HepG2 (cell line): Measurements from ENCODE around the gene FGFR2. TPM values are rescaled to one million over a fixed set of nuclear protein-coding genes. Genes with fewer than 3 reads are reported as not detected.

Experiments
- ATAC-seq: fragments of 200-7000 bp; cut with Tn5 transposase; 3 replicates; pipeline ENCODE4 v1.9.1; 2020; ENCODE audit warnings: mild to moderate bottlenecking, moderate library complexity
- BruUV-seq: library from RNA; stranded (reverse); fragments of 400-500 nt; replicated peaks from 2 replicates; lab custom pipeline; 2021; lab: Mats Ljungman, UMichigan
- CTCF ChIA-PET: fragments of 300-600 bp; formaldehyde crosslinking; extraction: SDS; loops from one replicate; lab custom pipeline; 2021; ENCODE audit warnings: low total read pairs, inconsistent platforms, low intra/inter-chr PET ratio; lab: Yijun Ruan, JAX
- POLR2A ChIA-PET: fragments of 350-600 bp; sonication (Branson Sonifier 250); formaldehyde crosslinking; loops from one replicate; lab custom pipeline; 2020; ENCODE audit warnings: antibody characterized with exemption, inconsistent platforms; lab: Yijun Ruan, JAX
- DNase-seq: peaks from one replicate; pipeline ENCODE4 v3.0.0-alpha.2; 2015; ENCODE audit warnings: low spot score
- FAIRE-seq: peaks from 3 replicates; lab custom pipeline; 2011; peaks lifted over from hg19 to GRCh38; lab: Jason Lieb, UNC
- H2AFZ ChIP-seq: one replicate; pipeline ENCODE4 v1.6.1; 2011; ENCODE audit warnings: low read length, inconsistent platforms
- H3K27ac ChIP-seq: fragments of 300-600 bp; 3 replicates; pipeline ENCODE4 v1.8.0; 2011; ENCODE audit warnings: mixed run types, mild to moderate bottlenecking, mixed read lengths, low read length, inconsistent platforms; ENCODE audit not compliant: insufficient read depth; ENCODE audit errors: extremely low read length
- H3K27me3 ChIP-seq, 2 experiments: fragments of 200-600 bp in 1 of 2; 2 replicates in 1 of 2; 3 replicates in 1 of 2; pipeline versions ENCODE4 v1.6.0 to v1.8.0; 2011; ENCODE audit warnings: low read length in 2 of 2, mild to moderate bottlenecking in 2 of 2, moderate library complexity in 2 of 2, inconsistent platforms in 1 of 2; ENCODE audit not compliant: insufficient read depth in 2 of 2, control insufficient read depth in 1 of 2
- H3K36me3 ChIP-seq, 2 experiments: fragments of 200-600 bp in 1 of 2; replicated peaks in 1 of 2; 2 replicates in 1 of 2; 3 replicates in 1 of 2; pipeline versions ENCODE4 v1.5.1 to v1.8.0; 2011; ENCODE audit warnings: low read length in 2 of 2, inconsistent platforms in 1 of 2; ENCODE audit not compliant: insufficient read depth in 2 of 2, control insufficient read depth in 1 of 2
- H3K4me1 ChIP-seq: 2 replicates; pipeline ENCODE4 v1.5.1; 2012; ENCODE audit warnings: low read length, inconsistent platforms; ENCODE audit not compliant: insufficient read depth
- H3K4me2 ChIP-seq: 2 replicates; pipeline ENCODE4 v1.6.0; 2011; ENCODE audit warnings: low read depth, low read length, inconsistent platforms
- H3K4me3 ChIP-seq, 3 experiments: fragments of 200-600 bp in 1 of 3; sonication (generic), shearing (Covaris generic) in 1 of 3; replicated peaks in 1 of 3; 2 replicates each; pipeline ENCODE4 v1.5.1; 2011 to 2016; ENCODE audit warnings: low read length in 3 of 3, inconsistent platforms in 2 of 3, low read depth in 2 of 3, mild to moderate bottlenecking in 2 of 3, control low read depth in 1 of 3, mixed read lengths in 1 of 3; ENCODE audit not compliant: insufficient read depth in 1 of 3
- H3K79me2 ChIP-seq: one replicate; pipeline ENCODE4 v1.6.1; 2011; ENCODE audit warnings: low read length, inconsistent platforms; ENCODE audit not compliant: insufficient read depth
- H3K9ac ChIP-seq: 2 replicates; pipeline ENCODE4 v1.6.0; 2011; ENCODE audit warnings: mild to moderate bottlenecking, low read depth, low read length, inconsistent platforms; ENCODE audit not compliant: insufficient read depth
- H3K9me3 ChIP-seq: 2 replicates; pipeline ENCODE4 v1.5.1; 2012; ENCODE audit warnings: mild to moderate bottlenecking, low read length
- H4K20me1 ChIP-seq: 2 replicates; pipeline ENCODE4 v1.6.0; 2011; ENCODE audit warnings: inconsistent platforms, mild to moderate bottlenecking, low read length, moderate library complexity; ENCODE audit not compliant: insufficient read depth
- ARHGAP35 ChIP-seq: sonication (generic); formaldehyde crosslinking; IDR thresholded peaks from 2 replicates; pipeline ENCODE4 v1.9.0; 2022; ENCODE audit warnings: mild to moderate bottlenecking, inconsistent platforms, moderate library complexity, missing genetic modification reagents, borderline replicate concordance
- CEBPZ ChIP-seq: IDR thresholded peaks from 2 replicates; pipeline ENCODE4 v1.6.1; 2012; ENCODE audit warnings: low read length, improper control_type of control experiment
- IRF2 ChIP-seq: IDR thresholded peaks from 2 replicates; pipeline ENCODE4 v1.6.1; 2018; ENCODE audit warnings: missing genetic modification reagents, missing compliant biosample characterization
- MAZ ChIP-seq, 2 experiments: sonication (generic) in 1 of 2; formaldehyde crosslinking in 1 of 2; IDR thresholded peaks; 2 replicates each; pipeline versions ENCODE4 v1.5.0 to v1.6.1; 2012 to 2020; ENCODE audit warnings: low read depth in 2 of 2, mild to moderate bottlenecking in 2 of 2, borderline replicate concordance in 1 of 2, improper control_type of control experiment in 1 of 2, low read length in 1 of 2, missing genetic modification reagents in 1 of 2, moderate library complexity in 1 of 2
- PBX3 ChIP-seq: sonication (generic); formaldehyde crosslinking; IDR thresholded peaks from 2 replicates; pipeline ENCODE4 v1.8.1; 2023; ENCODE audit warnings: missing genetic modification reagents, inconsistent platforms, borderline replicate concordance
- RXRA ChIP-seq: sonication (generic); formaldehyde crosslinking; IDR thresholded peaks from 2 replicates; pipeline ENCODE4 v1.5.1; 2020; ENCODE audit warnings: missing genetic modification reagents
- SNRNP70 ChIP-seq: fragments of 200-400 bp; formaldehyde crosslinking; IDR thresholded peaks from 2 replicates; pipeline ENCODE4 v1.6.1; 2017; ENCODE audit warnings: mild to moderate bottlenecking, low read depth, low read length, moderate library complexity
- ZC3H4 ChIP-seq: sonication (generic); formaldehyde crosslinking; IDR thresholded peaks from 2 replicates; pipeline ENCODE4 v1.4.0; 2020; ENCODE audit warnings: missing genetic modification reagents, borderline replicate concordance
- ZFP1 ChIP-seq: IDR thresholded peaks from 2 replicates; pipeline ENCODE4 v1.6.1; 2016
- ZNF232 ChIP-seq: sonication (generic); formaldehyde crosslinking; IDR thresholded peaks from 2 replicates; pipeline ENCODE4 v1.4.0; 2020; ENCODE audit warnings: missing genetic modification reagents, borderline replicate concordance
- ZNF446 ChIP-seq: sonication (generic); formaldehyde crosslinking; IDR thresholded peaks from 2 replicates; pipeline ENCODE4 v1.5.0; 2020; ENCODE audit warnings: mild to moderate bottlenecking, missing genetic modification reagents
- WGBS: methylation state at CpG from one replicate; pipeline ENCODE4 v1.1.6; 2017; ENCODE audit warnings: low lambda C conversion rate; 5-methylcytosine and 5-hydroxymethylcytosine counted together
- in situ Hi-C: cut with HindIII; loops from 2 replicates; pipeline ENCODE4 v1.10.0; 2017; ENCODE audit warnings: low pct_unique_long_range_greater_than_20kb; ENCODE audit not compliant: extremely low pct_ligation_motif_present
- intact Hi-C: fragments of 100-400 bp; cut with micrococcal nuclease; formaldehyde crosslinking; loops from one replicate; pipeline ENCODE4 v1.10.0; 2022; ENCODE audit not compliant: unreplicated experiment
- polyA plus RNA-seq, 8 experiments: library from polyadenylated mRNA; depleted of rRNA in 3 of 8; stranded (reverse) in 7 of 8; unstranded in 1 of 8; fragments of >200 nt; fragmentation: Illumina TruSeq in 4 of 8; extraction: Trizol in 4 of 8; gene quantifications; 2 replicates each; pipeline versions ENCODE4 v1.2.1 to v1.2.3, GENCODE V29; 2011 to 2016; ENCODE audit warnings: low read depth in 4 of 8, missing spikeins in 1 of 8, mixed read lengths in 1 of 8; ENCODE audit not compliant: insufficient read depth in 1 of 8
- total RNA-seq, 5 experiments: library from RNA; depleted of rRNA; stranded (reverse); fragments of >200 nt; fragmentation: Illumina TruSeq; extraction: Trizol; gene quantifications; 2 replicates each; pipeline ENCODE4 v1.2.3, GENCODE V29; 2016; ENCODE audit warnings: low read depth in 1 of 5
- TF ChIP-seq, protein P1 (sequence below): sonication (generic); formaldehyde crosslinking; IDR thresholded peaks from 2 replicates; pipeline ENCODE4 v1.4.0; 2020; ENCODE audit warnings: missing genetic modification reagents, borderline replicate concordance

FGFR2 gene
- total and polyA plus RNA-seq, 2 of the 13 experiments (the other 11 are each of a cell fraction or from before 2014, with no cell fraction given): 1.6 to 2.6 TPM

DNA sequence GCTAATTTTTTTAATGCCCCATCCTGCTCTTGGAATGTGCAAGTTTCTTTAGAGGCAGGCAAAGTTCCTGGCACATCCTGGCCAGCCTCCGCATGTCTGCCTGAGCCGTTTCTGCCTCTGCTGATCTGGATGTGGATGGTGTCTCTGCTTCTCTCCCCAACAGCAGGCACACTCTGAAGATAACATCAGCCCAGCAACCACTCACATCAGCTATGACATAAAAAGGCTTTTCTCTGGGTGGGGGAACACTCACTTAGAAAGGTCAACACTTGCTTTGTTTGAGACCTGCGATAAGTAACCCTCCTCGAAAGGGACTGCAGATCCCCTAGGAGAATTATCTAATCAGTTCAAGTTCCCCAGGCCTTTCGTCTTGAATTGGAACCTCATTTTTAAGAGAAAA, 142.9 kb downstream of the FGFR2 start (continued):
- TF ChIP-seq PBX3 (CRISPR knock-in tag) (no peak), SNRNP70 (no peak), MAZ (IDR thresholded peaks at IDR 0.05; ENCODE audit: borderline replicate concordance, low read depth, low read length) (no peak), MAZ (CRISPR knock-in tag; IDR thresholded peaks at IDR 0.05; ENCODE audit: low read depth) (no peak), ZFP1 (CRISPR knock-in tag) (no peak), ZNF232 (no peak)
- TF ChIP-seq, protein P1, sequence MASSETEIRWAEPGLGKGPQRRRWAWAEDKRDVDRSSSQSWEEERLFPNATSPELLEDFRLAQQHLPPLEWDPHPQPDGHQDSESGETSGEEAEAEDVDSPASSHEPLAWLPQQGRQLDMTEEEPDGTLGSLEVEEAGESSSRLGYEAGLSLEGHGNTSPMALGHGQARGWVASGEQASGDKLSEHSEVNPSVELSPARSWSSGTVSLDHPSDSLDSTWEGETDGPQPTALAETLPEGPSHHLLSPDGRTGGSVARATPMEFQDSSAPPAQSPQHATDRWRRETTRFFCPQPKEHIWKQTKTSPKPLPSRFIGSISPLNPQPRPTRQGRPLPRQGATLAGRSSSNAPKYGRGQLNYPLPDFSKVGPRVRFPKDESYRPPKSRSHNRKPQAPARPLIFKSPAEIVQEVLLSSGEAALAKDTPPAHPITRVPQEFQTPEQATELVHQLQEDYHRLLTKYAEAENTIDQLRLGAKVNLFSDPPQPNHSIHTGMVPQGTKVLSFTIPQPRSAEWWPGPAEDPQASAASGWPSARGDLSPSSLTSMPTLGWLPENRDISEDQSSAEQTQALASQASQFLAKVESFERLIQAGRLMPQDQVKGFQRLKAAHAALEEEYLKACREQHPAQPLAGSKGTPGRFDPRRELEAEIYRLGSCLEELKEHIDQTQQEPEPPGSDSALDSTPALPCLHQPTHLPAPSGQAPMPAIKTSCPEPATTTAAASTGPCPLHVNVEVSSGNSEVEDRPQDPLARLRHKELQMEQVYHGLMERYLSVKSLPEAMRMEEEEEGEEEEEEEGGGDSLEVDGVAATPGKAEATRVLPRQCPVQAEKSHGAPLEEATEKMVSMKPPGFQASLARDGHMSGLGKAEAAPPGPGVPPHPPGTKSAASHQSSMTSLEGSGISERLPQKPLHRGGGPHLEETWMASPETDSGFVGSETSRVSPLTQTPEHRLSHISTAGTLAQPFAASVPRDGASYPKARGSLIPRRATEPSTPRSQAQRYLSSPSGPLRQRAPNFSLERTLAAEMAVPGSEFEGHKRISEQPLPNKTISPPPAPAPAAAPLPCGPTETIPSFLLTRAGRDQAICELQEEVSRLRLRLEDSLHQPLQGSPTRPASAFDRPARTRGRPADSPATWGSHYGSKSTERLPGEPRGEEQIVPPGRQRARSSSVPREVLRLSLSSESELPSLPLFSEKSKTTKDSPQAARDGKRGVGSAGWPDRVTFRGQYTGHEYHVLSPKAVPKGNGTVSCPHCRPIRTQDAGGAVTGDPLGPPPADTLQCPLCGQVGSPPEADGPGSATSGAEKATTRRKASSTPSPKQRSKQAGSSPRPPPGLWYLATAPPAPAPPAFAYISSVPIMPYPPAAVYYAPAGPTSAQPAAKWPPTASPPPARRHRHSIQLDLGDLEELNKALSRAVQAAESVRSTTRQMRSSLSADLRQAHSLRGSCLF (CRISPR knock-in tag): no peak

- CTCF ChIA-PET: no interaction called here
- intact Hi-C loops: no loop called here
- TF ChIP-seq RXRA: no peak
- no peak for TF ChIP-seq ZC3H4
- no peak for TF ChIP-seq CEBPZ
- no peak for TF ChIP-seq ARHGAP35
- no peak for TF ChIP-seq ZNF446
- TF ChIP-seq IRF2 (CRISPR knock-in tag): no peak
Measured at GRCh38 chr10:121454781-121455180, 143.5 kb downstream of the FGFR2 start.

More at GRCh38 chr10:121454781-121455180, 143.5 kb downstream of the FGFR2 start:
- in situ Hi-C loops: no loop called here
- no peak for DNase-seq
- POLR2A ChIA-PET: no interaction called here
- WGBS: 38% methylated on average over 4 of the region's 4 CpGs
- H3K4me1 ChIP-seq: no peaks in the 10 kb centered on the region
- H3K27ac ChIP-seq: no peak overlapping the region
- H3K4me3 ChIP-seq: no peak overlapping the region
- no peaks in the 10 kb centered on the region for H3K79me2 ChIP-seq
- H4K20me1 ChIP-seq: no peaks in the 10 kb centered on the region
- H3K9ac ChIP-seq: no peak overlapping the region
- BruUV-seq: no TSS peak
- FAIRE-seq: no peak
- no peaks in the 10 kb centered on the region for H3K9me3 ChIP-seq
- peaks cover 1 to 12% of the 10 kb centered on the region in 2 experiments; a peak in 3 of 5 replicates for H3K27me3 ChIP-seq
- H3K36me3 ChIP-seq: no peaks in the 10 kb centered on the region
- H2AFZ ChIP-seq: no peak overlapping the region
- ATAC-seq: no peak
- H3K4me2 ChIP-seq: no peak overlapping the region
